Loucy (cell line): ENCODE measurements around the gene CBX4.

Source experiments
- CTCF ChIP-seq: fragments of 200-600 bp; sonication (generic); conservative IDR thresholded peaks from 2 replicates; pipeline ENCODE4 v1.5.1; 2014; ENCODE audit warnings: mild to moderate bottlenecking, antibody characterized with exemption, low read length
- EZH2phosphoT487 ChIP-seq: fragments of 200-600 bp; IDR thresholded peaks from 2 replicates; pipeline ENCODE4 v1.6.1; 2018; ENCODE audit warnings: antibody characterized with exemption, mild to moderate bottlenecking, moderate library complexity, borderline replicate concordance

GRCh38 chr17:79873583-79873982 lies 34.3 kb upstream of the CBX4 start:
- no peak for TF ChIP-seq CTCF
- TF ChIP-seq EZH2phosphoT487 = no peak
